ENCODE data around the gene DHRS4L2.
"Not testable (repeated sequence)": the region's sequence is repeated elsewhere in the genome, so short reads cannot be mapped to it uniquely, and the experiment has no call there.

DHRS4L2 gene

GRCh38 chr14:23988607-23989363 lies at the start of gene DHRS4L2:
DHRS4L2 (plus strand) TSS chr14:23988929; CDS start chr14:23988948, 19 bp downstream.
- peak; percentile 93 for DNase-seq

GRCh38 chr14:23939607-23940326 lies 49.0 kb upstream of the DHRS4L2 start:
- no peak for DNase-seq

- DNase-seq: no peak
Observed at GRCh38 chr14:23941230-23941629, 47.5 kb upstream of the DHRS4L2 start.

GRCh38 chr14:23941669-23942068 lies 47.1 kb upstream of the DHRS4L2 start:
- DNase-seq: no peak

GRCh38 chr14:23942587-23942986 lies 46.1 kb upstream of the DHRS4L2 start:
- DNase-seq: no peak

- not testable (repeated sequence) for DNase-seq
Observed at GRCh38 chr14:23949069-23949468, 39.7 kb upstream of the DHRS4L2 start.

GRCh38 chr14:23950411-23951135 lies 38.2 kb upstream of the DHRS4L2 start:
- DNase-seq: no peak

- not testable (repeated sequence) for DNase-seq
Observed at GRCh38 chr14:23951136-23951466, 37.6 kb upstream of the DHRS4L2 start.

GRCh38 chr14:23951590-23952201 lies 37.0 kb upstream of the DHRS4L2 start:
- no peak for DNase-seq

GRCh38 chr14:23953116-23953463 lies 35.6 kb upstream of the DHRS4L2 start:
- not testable (repeated sequence) for DNase-seq

GRCh38 chr14:23953464-23954278 lies 35.1 kb upstream of the DHRS4L2 start, which contains the start of gene DHRS4:
DHRS4 (plus strand) TSS chr14:23953770; CDS start chr14:23953789, 19 bp downstream.
- peak; percentile 90 for DNase-seq

GRCh38 chr14:23954279-23954614 lies 34.5 kb upstream of the DHRS4L2 start:
- DNase-seq: not testable (repeated sequence)

- not testable (repeated sequence) for DNase-seq
Observed at GRCh38 chr14:23954965-23955364, 33.8 kb upstream of the DHRS4L2 start.

GRCh38 chr14:23955811-23956210 lies 32.9 kb upstream of the DHRS4L2 start:
- DNase-seq: not testable (repeated sequence)

- not testable (repeated sequence) for DNase-seq
Observed at GRCh38 chr14:23957913-23958569, 30.7 kb upstream of the DHRS4L2 start.

GRCh38 chr14:23960899-23961298 lies 27.8 kb upstream of the DHRS4L2 start:
- DNase-seq: not testable (repeated sequence)

GRCh38 chr14:23961704-23962103 lies 27.0 kb upstream of the DHRS4L2 start:
- DNase-seq: not testable (repeated sequence)

- not testable (repeated sequence) for DNase-seq
Observed at GRCh38 chr14:23969130-23969480, 19.6 kb upstream of the DHRS4L2 start.

- DNase-seq: peak; percentile 80
Observed at GRCh38 chr14:23969481-23970282, 19.0 kb upstream of the DHRS4L2 start.

GRCh38 chr14:23970283-23970659 lies 18.5 kb upstream of the DHRS4L2 start:
- not testable (repeated sequence) for DNase-seq

- not testable (repeated sequence) for DNase-seq
Observed at GRCh38 chr14:23973178-23973577, 15.6 kb upstream of the DHRS4L2 start.
